Ureter (tissue), 1 donor: ENCODE results near the gene CFB. TPM values are rescaled to one million over a fixed set of nuclear protein-coding genes. Genes with fewer than 3 reads are reported as not detected.
"Not testable (repeated sequence)": the region's sequence is repeated elsewhere in the genome, so short reads cannot be mapped to it uniquely, and the experiment has no call there.

ENCODE experiments used
- DNase-seq: peaks from one replicate; pipeline ENCODE4 v3.0.0-alpha.2; 2020; ENCODE audit warnings: low spot score
- total RNA-seq: library from RNA; stranded (reverse); gene quantifications from one replicate; pipeline ENCODE4 v1.2.4, GENCODE V29; 2023
- donor health status: DM: yes; HTN: yes; CAD: no.

CFB gene
- total RNA-seq, 1 donor from 2014 or later, result 41.4 TPM

DNA sequence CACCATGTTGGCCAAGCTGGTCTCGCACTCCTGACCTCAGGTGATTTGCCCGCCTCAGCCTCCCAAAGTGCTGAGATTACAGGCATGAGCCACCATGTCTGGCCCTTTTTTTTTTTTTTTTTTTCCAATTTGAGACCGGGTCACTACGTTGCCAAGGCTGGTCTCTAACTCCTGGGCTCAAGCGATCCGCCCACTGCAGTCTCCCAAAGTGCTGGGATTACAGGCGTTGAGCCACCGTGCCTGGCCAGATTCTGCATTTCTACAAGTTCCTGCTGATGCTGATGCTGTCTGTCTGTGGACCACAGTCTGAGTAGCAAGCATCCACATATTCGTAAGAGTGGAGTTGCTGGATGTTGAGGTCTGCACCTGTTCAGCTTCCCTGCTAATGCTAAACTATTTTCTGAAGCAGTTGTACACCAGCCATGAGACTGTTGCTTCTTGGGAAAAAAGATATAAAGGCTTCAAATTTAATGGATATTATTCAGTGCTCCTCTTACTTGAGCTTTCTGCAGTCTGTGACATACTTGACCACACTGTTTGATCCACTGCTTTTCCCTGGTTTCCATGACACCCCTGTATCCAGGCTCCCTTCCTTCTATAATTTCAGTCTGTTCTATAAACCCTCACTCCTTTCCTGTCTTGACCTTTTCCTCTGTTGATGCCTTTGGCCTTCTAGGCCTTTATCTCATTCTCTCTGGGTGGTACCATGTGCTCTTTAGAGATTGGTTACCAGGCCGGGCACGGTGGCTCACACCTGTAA lies 33.9 kb upstream of the CFB start:
- no peak for DNase-seq

DNA sequence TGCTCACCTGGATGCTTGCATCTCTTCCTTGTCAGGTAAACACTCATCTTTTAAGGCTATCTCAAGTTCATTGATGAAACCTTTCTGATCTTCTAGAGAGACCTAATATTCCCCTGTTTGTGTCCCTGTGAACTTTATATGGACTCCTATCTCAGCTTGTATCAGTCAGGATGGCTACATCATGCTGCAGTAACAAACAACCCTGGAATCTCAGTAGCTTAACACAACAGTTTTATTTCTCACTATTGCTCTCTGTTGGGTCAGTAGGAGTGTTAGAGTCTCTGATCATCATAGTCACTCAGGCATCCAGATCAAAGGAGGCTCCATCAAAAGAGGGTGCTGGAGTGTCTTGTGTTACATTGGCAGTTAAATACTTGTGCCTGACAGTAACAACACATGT lies 30.5 kb upstream of the CFB start:
- no peak for DNase-seq

DNA sequence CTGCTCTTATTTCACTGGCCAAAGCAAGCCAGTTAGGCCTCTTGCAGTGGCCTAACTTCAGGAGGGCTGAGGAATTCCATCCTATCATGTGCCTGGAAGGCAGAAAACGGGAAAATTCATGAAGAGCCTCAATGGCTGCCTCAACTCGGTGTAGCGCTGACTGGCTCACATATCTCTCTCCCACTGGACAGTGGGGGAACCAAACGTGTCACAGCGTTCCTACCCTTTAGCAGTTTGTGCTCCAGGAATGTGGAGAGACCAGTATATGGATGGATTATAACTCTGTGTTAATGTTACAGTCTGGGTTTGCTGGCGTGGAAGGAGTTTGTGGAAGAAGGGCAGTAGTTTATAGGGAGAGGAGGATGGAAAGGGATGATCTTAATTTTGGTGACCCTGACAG lies 30.1 kb upstream of the CFB start:
- no peak for DNase-seq

DNA sequence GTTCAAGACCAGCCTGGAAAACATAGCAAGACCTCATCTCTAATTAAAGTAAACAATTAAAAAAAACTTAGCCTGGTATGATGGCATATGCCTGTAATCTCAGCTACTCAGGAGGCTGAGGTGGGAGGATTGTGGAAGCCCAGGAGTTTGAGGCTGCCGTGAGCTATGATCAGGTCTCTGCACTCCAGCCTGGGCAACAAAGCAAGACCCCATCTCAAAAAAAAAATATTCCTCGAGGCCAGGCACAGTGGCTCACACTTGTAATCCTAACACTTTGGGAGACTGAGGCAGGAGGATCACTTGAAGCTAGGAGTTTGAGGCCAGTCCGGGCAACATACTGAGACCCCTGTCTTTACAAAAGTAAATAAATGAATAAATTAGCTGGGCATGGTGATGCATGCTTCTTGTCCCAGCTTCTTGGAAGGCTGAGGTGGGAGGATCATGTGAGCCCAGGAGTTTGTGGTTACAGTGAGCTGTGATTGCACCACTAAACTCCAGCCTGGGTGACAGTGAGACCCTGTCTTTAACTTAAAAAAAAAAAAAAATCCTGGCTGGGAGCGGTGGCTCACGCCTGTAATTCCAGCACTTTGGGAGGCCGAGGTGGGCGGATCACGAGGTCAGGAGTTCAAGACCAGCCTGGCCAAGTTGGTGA lies 27.7 kb upstream of the CFB start:
- no peak for DNase-seq

DNA sequence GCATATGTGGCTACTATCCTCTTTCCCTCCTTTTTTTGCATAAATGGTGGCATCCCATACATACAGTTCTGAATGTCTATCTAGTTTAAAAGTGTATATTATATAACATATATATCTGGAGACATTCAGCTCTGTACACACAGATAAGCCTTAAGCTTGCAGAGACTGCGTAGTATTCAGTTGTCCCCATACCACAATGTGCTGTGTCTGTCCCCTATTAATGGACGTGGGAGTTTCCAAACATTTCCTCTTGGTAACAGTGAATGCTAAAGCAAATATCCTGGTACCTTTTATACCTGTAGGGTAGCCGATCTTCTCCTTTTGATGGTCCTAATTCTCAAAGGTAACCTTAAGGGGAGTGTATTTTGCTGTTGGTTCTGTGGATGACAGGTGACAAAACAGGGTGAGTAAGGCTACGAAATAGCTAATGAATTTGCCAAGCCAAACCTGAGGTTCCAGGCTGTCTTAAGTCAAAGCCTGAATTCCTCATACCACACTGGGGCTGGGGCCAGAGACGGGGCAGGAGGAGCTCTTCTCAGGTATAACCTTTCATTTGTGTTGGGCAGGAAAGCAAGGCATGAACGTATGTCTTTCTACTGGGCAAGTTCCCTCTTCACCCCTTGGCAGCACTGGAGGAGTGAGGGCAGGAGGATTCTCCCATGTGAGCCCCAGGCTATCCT lies 26.1 kb upstream of the CFB start:
- no peak for DNase-seq

DNA sequence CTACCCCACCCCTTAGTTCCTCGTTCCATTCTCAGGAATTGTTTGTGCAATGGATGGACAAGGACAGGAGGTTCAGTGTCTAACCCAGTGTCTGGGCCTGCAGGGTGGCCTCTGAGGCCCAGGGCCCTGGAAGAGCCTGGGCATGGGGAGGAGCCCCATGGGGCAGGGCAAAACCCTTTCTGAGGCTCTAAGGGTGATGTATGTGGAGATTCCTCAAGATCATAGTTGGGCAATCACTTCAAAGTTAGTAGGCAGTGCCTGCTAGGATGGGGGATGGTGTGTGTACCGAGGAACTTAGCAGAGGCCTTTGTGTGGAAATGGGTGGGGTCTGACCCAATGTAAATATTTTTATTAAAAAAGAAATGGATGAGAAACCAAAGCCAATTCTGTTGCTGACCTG lies 25.1 kb upstream of the CFB start:
- no peak for DNase-seq

DNA sequence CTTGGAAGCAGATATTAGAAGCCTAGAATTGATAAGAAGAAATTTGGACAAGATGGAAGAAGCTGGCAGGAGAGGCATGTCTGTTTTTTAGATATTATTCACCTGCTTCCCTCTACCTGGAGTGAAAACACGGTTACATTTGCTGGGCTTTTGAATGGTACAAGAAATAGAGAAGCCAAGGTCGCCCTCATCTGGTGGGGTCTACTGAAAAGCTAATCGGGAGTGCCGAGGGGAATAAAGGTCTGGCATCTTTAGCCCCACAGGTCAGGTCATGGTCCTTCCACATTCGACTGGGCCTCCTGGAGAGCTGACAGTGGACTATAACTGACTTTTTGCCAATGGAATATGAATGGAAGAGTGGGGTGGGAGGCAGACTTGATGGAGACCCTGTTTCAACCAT lies 23.0 kb upstream of the CFB start:
- DNase-seq, result no peak

DNA sequence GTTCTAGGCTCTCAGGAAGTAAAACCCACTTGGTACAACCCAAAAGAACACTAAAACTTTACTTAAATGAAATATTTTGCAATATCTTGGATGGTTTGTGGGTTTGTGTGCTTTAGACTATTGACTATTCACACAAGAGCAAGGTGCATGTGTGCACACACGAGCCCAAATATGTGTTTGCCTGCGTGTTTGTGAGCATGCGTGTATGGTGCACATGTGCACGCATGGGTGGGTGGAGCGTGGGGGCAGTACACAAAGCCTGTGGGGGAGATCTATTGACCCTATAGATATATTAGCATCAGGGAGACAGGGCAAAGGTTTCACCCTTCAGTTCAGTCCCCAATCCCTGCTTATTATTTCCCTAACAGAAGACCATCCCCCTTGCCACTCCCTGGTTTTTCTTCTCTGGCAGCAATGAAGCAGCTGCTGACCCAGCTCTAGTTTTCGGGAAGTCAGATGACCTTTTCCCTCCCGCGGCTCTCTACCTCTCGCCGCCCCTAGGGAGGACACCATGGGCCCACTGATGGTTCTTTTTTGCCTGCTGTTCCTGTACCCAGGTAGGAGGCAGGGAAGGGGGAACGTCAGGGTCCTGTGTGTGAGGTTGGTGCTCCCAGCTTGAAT lies 18.5 kb upstream of the CFB start, which contains the start of gene C2:
C2 (plus strand) TSS at position 476 of the 621 bp plus-strand sequence; CDS start at position 512, 36 bp downstream.
- no peak for DNase-seq

DNA sequence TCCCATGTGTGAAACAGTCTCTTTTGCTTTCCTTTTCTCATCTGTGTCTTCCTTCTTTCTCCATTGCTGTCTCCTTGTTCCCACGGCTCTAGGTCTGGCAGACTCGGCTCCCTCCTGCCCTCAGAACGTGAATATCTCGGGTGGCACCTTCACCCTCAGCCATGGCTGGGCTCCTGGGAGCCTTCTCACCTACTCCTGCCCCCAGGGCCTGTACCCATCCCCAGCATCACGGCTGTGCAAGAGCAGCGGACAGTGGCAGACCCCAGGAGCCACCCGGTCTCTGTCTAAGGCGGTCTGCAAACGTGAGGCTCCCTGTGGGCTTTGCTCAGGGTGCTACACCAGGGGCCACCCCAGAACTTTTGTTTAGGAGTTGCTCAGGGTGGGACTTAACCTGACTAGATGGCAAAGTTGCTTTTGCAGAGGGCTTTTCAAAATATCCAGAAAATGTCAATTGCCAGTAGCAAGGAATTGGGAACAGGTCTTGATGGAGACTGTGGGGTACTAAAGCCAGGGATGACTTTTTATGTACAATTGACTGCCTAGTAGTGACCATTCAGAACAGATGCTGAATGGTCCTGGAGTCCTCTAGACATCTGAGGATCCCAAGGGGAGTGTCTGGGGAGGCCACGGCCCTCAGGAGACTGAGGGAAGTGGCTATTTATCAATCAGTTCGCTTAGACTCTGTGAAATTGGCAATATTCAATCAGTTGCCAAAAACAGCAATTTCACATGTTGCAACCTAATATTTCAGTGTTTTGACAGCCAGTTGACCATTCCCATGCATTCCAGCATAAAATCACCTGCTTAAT lies 17.8 kb upstream of the CFB start:
- DNase-seq, result no peak

GRCh38 chr6:31928672-31928939 lies 17.3 kb upstream of the CFB start:
- DNase-seq, result no peak

GRCh38 chr6:31930962-31931361 lies 14.9 kb upstream of the CFB start:
- DNase-seq, result no peak

DNA sequence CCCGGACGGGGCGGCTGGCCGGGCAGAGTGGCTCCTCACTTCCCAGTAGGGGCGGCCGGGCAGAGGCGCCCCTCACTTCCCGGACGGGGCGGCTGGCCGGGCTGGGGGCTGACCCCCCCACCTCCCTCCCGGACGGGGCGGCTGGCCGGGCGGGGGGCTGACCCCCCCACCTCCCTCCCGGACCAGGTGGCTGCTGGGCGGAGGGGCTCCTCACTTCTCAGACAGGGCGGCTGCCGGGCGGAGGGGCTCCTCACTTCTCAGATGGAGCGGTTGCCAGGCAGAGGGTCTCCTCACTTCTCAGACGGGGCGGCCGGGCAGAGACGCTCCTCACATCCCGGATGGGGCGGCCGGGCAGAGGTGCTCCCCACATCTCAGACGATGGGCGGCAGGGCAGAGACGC lies 13.8 kb upstream of the CFB start:
- not testable (repeated sequence) for DNase-seq

DNA sequence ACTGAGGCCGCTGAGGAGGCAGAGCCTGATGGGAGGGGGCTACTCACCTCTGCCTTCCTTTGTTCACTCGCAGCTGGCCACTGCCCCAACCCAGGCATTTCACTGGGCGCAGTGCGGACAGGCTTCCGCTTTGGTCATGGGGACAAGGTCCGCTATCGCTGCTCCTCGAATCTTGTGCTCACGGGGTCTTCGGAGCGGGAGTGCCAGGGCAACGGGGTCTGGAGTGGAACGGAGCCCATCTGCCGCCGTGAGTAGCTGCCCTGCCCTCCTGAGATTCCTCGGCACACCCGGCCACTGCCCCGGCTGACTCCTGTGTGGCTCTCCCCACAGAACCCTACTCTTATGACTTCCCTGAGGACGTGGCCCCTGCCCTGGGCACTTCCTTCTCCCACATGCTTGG lies 12.4 kb upstream of the CFB start:
- DNase-seq, result no peak

DNA sequence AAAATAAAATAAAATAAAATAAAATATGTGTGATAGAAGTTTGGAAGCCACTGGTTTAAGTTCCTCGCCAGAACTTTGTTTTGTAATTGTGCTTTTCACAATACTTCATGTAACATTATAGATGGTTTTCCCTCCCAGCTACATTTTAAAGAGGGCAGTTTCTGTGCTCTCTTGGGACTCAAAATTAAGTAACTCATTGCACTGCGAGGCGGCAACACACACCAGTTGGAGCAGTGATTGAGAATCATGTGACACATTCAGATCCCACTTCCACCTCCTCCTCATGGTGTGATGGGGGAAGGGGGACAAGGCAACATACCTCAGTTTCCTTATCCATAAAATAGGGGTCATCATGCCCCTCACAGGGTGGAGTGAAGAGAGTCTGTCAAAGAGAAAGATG lies 10.9 kb upstream of the CFB start:
- no peak for DNase-seq

- no peak for DNase-seq
These were observed 10.1 kb upstream of the CFB start for GRCh38 chr6:31935823-31936222.

DNA sequence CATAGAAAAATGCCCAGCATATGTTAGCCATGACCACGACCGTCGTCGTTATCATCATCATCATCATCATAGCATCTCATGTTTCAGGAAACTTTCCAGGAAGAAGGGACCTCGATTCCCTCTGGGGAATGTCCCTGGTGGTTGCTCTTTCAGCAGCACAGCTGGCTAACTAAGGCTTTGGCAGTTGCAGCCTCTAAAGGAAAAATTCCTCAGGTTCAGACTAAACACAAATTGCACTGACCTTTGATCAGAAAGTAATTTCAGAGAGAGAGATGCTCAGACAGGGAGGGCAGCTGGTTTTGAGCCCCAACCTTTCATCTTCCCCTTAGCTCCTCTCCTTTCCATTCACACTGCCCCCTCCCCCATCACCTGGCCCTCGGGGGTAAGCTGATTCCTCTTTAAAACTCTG lies 5.6 kb upstream of the CFB start:
- no peak for DNase-seq

DNA sequence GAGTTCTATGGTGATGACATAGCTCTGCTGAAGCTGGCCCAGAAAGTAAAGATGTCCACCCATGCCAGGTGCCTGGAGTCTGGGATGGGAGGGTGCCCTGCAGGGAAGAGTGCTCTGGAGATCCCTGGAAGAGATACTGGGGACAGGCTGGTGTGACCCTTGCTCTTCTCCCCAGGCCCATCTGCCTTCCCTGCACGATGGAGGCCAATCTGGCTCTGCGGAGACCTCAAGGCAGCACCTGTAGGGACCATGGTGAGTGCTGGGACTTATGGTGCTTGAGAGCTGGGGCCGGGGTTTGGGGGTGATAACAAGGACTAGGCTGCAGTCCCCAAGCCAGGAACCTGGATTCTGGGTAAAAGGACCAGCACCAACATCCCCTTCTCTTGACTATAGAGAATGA lies 2.2 kb upstream of the CFB start:
- no peak for DNase-seq

GRCh38 chr6:31945154-31945506 lies 765 bp upstream of the CFB start:
- no peak for DNase-seq

- no peak for DNase-seq
These were observed 533 bp downstream of the CFB start for GRCh38 chr6:31946370-31946885.

GRCh38 chr6:31947070-31947675 lies 1.3 kb downstream of the CFB start:
- no peak for DNase-seq

DNA sequence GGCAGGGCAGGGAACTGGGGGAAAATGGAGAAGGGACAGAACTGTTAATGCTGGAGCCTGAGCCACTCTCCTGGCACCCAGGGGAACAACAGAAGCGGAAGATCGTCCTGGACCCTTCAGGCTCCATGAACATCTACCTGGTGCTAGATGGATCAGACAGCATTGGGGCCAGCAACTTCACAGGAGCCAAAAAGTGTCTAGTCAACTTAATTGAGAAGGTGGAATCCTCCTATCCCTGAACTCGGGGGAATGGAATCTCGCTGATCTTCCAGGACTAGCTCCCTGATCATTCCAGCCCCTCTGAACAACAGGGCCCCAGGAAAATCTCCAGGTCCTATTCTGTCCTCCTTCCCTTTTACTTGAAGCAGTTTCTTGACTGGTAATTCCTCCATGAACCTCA lies 2.0 kb downstream of the CFB start:
- no peak for DNase-seq
